ENCODE measurements around the gene PPP2R3C. TPM values are rescaled to one million over a fixed set of nuclear protein-coding genes. Genes with fewer than 3 reads are reported as not detected.

Gene PPP2R3C
- 10 to 100 TPM; 23.7 to 42.1 TPM for total RNA-seq
- polyA plus RNA-seq = 10 to 100 TPM; 19.6 to 31.0 TPM
- long read RNA-seq, donor 1, transcript PPP2R3C-201 (13 exons, 1,839 nt) = major isoform, 9 of 15 reads
- long read RNA-seq, donor 1, partial matches to known transcripts = 0 of 15 reads
- long read RNA-seq, donor 1, other reads (novel, unspliced or antisense) = 0 of 15 reads
- long read RNA-seq, donor 2, partial matches to known transcripts = 5 of 7 reads
- long read RNA-seq, donor 2, other reads (novel, unspliced or antisense) = 0 of 7 reads
- long read RNA-seq, donor 3, partial matches to known transcripts = 0 of 2 reads
- long read RNA-seq, donor 3, other reads (novel, unspliced or antisense) = 0 of 2 reads
- long read RNA-seq, donor 4, partial matches to known transcripts = 0 of 2 reads
- long read RNA-seq, donor 4, other reads (novel, unspliced or antisense) = 0 of 2 reads
- long read RNA-seq, donor 5, transcript PPP2R3C-201 (13 exons, 1,839 nt) = major isoform, 7 of 8 reads
- long read RNA-seq, donor 5, partial matches to known transcripts = 0 of 8 reads
- long read RNA-seq, donor 5, other reads (novel, unspliced or antisense) = 0 of 8 reads

DNA sequence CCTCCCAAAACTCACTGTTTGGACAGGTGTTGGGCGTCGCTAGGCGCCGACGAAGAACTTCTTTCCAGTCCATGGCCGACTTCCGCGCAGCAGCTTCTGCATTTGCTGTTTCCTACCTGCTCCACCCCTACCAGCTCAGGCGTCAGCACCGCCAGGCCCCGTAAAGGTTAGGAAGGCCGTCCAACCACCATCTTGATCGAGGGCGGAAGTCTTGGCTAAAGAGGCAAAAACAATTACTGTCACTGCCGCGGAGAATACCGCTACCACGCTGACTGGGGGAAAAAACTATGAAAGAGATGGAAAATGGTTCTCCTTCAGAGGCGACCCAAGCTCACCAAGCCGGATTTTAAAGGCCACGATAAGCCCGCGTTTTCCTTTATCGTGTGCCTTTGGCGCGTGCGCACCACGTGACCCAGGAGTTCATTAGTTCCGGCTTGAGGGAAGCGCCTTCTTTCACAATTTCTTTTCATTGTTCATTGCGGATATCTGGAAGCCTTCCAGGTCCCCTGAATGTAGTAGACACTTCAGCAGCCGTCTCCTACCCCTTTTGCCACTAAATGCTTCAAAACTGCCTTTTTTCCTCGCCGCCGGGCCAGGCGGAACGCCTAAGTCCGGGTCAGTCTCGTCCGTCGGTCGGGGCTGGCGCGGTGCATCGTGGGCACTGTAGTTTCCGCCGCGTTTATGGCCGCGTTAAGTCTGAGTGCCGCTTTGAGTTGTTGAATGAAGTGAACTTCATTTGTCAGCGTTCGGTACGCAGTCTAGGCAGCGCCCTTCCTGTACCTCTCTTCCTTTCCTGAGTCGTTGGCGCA lies at the start of gene PPP2R3C, which contains the start of gene PRORP:
Gene PPP2R3C (minus strand): TSS at position 104 of the 809 bp plus-strand sequence. CDS start 31 bp downstream, at position 73.
Gene PRORP (plus strand): TSS at position 666 of the 809 bp plus-strand sequence. CDS start 694 bp downstream, outside the sequence.
- WGBS, 2 donors = 0% methylated on average over 57 of the region's 57 CpGs
- peaks cover 0 to 17% (median 6%) of the 10 kb centered on the region in 5 donors for H3K4me1 ChIP-seq (ENCODE audit: control insufficient read depth in 5 of 5, insufficient read depth in 5 of 5, low read length in 5 of 5)
- no peak for TF ChIP-seq CTCF (IDR thresholded peaks at IDR 0.05; ENCODE audit: control extremely low read depth, extremely low read depth)
- no peaks in the 10 kb centered on the region for H3K27me3 ChIP-seq (ENCODE audit: control insufficient read depth in 3 of 3, insufficient read depth in 3 of 3, low read length in 2 of 3)
- peaks cover 0 to 3% (median under 1%) of the 10 kb centered on the region in 4 donors for H3K36me3 ChIP-seq (ENCODE audit: control insufficient read depth in 4 of 4, insufficient read depth in 4 of 4, low read length in 4 of 4)
- H3K9ac ChIP-seq (ENCODE audit: insufficient read depth in 1 of 2, low read length in 2 of 2) = peak within 1 kb of the TSS; percentile 91 to 98
- ATAC-seq (ENCODE audit: insufficient read depth, low FRiP score) = peak; percentile 94
- DNase-seq = peak; percentile 91 to 96 (median 95)
- H3K27ac ChIP-seq (ENCODE audit: low read depth in 1 of 2, low read length in 1 of 2) = peak within 1 kb of the TSS; percentile 95 to 97
- H3K9me3 ChIP-seq (ENCODE audit: control insufficient read depth in 4 of 4, insufficient read depth in 3 of 4, low read length in 3 of 4) = no peaks in the 10 kb centered on the region
- H3K4me3 ChIP-seq = peak within 1 kb of the TSS; percentile 79

DNA sequence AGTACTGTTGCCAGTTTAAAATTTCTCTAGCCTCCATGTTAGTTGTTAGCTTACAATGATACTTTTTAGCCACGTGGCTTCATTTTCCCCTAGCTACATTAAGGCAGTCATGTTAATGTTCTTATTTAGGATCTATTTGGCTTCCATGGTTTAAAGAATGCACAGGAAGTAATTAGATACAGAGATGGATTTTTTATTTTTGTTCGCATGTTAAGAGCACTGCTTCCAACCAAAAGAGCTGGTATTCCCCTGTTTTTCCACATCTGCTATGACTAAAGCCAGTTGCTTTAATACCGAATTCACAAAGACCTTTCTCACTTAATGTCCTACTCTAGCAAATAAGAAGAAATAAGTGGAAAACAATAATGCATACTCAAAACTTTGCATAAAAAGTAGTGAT lies 45.7 kb upstream of the PPP2R3C start:
- WGBS, 2 donors = 94 to 96% methylated on average over 3 of the region's 3 CpGs
- no peak for ATAC-seq (ENCODE audit: insufficient read depth, low FRiP score)
- Histone ChIP-seq H3K36me3 (ENCODE audit: control insufficient read depth in 4 of 4, insufficient read depth in 4 of 4, low read length in 4 of 4) (peaks cover 0 to 10% (median 4%) of the 10 kb centered on the region in 4 donors), H3K9me3 (ENCODE audit: control insufficient read depth in 4 of 4, insufficient read depth in 3 of 4, low read length in 3 of 4) (no peaks in the 10 kb centered on the region), H3K4me1 (ENCODE audit: control insufficient read depth in 5 of 5, insufficient read depth in 5 of 5, low read length in 5 of 5) (no peaks in the 10 kb centered on the region), H3K4me3 (no peak overlapping the region), H3K27ac (ENCODE audit: low read depth in 1 of 2, low read length in 1 of 2) (no peak overlapping the region), H3K27me3 (ENCODE audit: control insufficient read depth in 3 of 3, insufficient read depth in 3 of 3, low read length in 2 of 3) (no peaks in the 10 kb centered on the region), H3K9ac (ENCODE audit: insufficient read depth in 1 of 2, low read length in 2 of 2) (no peak overlapping the region)
- no peak for DNase-seq
- TF ChIP-seq CTCF (IDR thresholded peaks at IDR 0.05; ENCODE audit: control extremely low read depth, extremely low read depth) = no peak

DNA sequence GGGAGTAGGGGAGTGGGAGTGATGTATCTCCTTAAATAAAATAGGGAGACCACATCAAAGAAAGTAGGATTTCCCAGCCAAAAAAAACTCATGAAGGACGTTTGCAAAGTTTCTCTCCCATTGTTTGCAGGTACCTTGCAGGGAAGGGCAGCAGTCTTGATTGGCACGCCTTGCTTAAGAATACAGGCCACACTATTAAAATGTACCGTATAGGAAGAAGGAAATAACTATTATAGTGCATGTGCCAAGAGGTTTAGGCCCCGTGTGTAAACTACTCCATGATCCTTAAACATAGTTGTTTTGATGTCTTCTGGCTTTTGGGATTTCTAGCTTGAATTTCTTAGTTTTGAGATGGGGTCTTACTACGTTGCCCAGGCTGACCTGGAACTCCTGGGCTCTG lies 43.1 kb upstream of the PPP2R3C start:
- ATAC-seq (ENCODE audit: insufficient read depth, low FRiP score) = no peak
- 78 to 87% methylated on average over 5 of the region's 5 CpGs for WGBS, 2 donors

More for the DNA sequence above, 43.1 kb upstream of the PPP2R3C start:
- H3K4me3 ChIP-seq = no peak overlapping the region
- DNase-seq = no peak
- H3K27ac ChIP-seq (ENCODE audit: low read depth in 1 of 2, low read length in 1 of 2) = no peak overlapping the region
- no peaks in the 10 kb centered on the region for H3K27me3 ChIP-seq (ENCODE audit: control insufficient read depth in 3 of 3, insufficient read depth in 3 of 3, low read length in 2 of 3)
- no peaks in the 10 kb centered on the region for H3K4me1 ChIP-seq (ENCODE audit: control insufficient read depth in 5 of 5, insufficient read depth in 5 of 5, low read length in 5 of 5)
- H3K9ac ChIP-seq (ENCODE audit: insufficient read depth in 1 of 2, low read length in 2 of 2) = no peak overlapping the region
- no peaks in the 10 kb centered on the region for H3K9me3 ChIP-seq (ENCODE audit: control insufficient read depth in 4 of 4, insufficient read depth in 3 of 4, low read length in 3 of 4)
- TF ChIP-seq CTCF (IDR thresholded peaks at IDR 0.05; ENCODE audit: control extremely low read depth, extremely low read depth) = no peak
- peaks cover 4 to 10% (median 4%) of the 10 kb centered on the region in 4 donors for H3K36me3 ChIP-seq (ENCODE audit: control insufficient read depth in 4 of 4, insufficient read depth in 4 of 4, low read length in 4 of 4)
